ENCODE measurements around the gene PITX1. TPM values are rescaled to one million over a fixed set of nuclear protein-coding genes. Genes with fewer than 3 reads are reported as not detected.

PITX1 gene
- total RNA-seq, 2 donors from 2014 or later = 7.8 to 9.9 TPM

DNA sequence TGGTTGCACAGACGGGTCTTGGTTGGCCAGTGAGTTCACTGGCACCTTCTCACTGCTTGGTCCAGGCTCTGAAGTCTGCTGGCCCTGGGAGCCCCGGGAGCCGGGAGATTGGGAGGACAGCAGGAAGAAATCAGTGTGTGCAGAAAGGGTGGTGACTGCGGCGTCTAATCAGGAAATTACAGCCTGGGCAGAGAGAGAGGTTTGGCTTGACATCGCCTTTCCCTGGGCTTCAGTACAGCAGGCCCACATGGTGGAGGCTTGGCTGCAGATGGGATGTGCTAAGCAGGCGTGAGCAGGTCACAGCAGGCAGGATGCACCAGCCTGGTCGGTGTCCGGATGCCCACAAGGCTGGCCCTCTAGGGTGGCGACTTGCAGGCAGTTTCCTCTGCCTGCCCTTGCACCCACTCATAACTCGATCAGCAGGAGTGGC, 17.2 kb downstream of the PITX1 start:
- Histone ChIP-seq H3K27me3 (no peaks in the 10 kb centered on the region), H3K4me1 (no peaks in the 10 kb centered on the region), H3K27ac (no peak overlapping the region), H3K9ac (ENCODE audit: low read depth in 2 of 2, low read length in 2 of 2) (no peak overlapping the region), H3K4me3 (no peak overlapping the region), H3K36me3 (no peaks in the 10 kb centered on the region), H3K9me3 (no peaks in the 10 kb centered on the region)
- TF ChIP-seq CTCF (IDR thresholded peaks at IDR 0.05) = no peak
- peak; percentile 17 for DNase-seq
- intact Hi-C loops (cut with DNase I) = no loop called here

GRCh38 chr5:135015942-135016341, 18.1 kb downstream of the PITX1 start:
- no peaks in the 10 kb centered on the region for H3K27me3 ChIP-seq
- no peak overlapping the region for H3K9ac ChIP-seq (ENCODE audit: low read depth in 2 of 2, low read length in 2 of 2)
- H3K36me3 ChIP-seq = no peaks in the 10 kb centered on the region
- TF ChIP-seq CTCF (IDR thresholded peaks at IDR 0.05) = no peak
- H3K9me3 ChIP-seq = no peaks in the 10 kb centered on the region
- no peak overlapping the region for H3K27ac ChIP-seq
- intact Hi-C loops (cut with DNase I) = no loop called here
- no peaks in the 10 kb centered on the region for H3K4me1 ChIP-seq
- no peak overlapping the region for H3K4me3 ChIP-seq
- DNase-seq = peak; percentile 11

- intact Hi-C loops (cut with DNase I) = no loop called here
- no peak overlapping the region for H3K27ac ChIP-seq
- TF ChIP-seq CTCF (IDR thresholded peaks at IDR 0.05) = no peak
Measured at GRCh38 chr5:135013947-135014570, 20.0 kb downstream of the PITX1 start.

DNA sequence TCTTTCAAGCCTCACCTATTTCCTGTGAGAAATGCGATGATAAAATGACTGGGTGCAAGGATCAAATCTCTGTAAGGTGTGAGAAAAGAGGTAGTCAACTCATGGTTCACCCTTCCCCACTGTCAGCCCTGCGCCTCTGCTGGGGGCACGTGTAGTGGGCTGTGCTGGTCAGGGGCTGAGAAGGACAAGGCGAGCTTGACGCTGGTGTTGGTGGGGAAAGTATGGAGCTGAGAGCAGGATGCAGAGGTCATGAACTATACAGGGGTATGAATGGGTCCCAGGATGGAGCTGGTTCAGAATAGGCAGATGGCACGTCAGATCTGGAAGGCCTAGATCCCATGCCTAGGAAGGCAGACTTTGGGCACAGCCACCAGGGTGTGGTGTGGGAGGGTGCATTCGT, 20.6 kb downstream of the PITX1 start:
- no peak for DNase-seq
- Histone ChIP-seq H3K4me1 (no peaks in the 10 kb centered on the region), H3K9ac (ENCODE audit: low read depth in 2 of 2, low read length in 2 of 2) (no peak overlapping the region), H3K27ac (no peak overlapping the region), H3K9me3 (no peaks in the 10 kb centered on the region), H3K4me3 (no peak overlapping the region), H3K27me3 (no peaks in the 10 kb centered on the region), H3K36me3 (no peaks in the 10 kb centered on the region)
- intact Hi-C loops (cut with DNase I) = no loop called here
- TF ChIP-seq CTCF (IDR thresholded peaks at IDR 0.05) = no peak

More at GRCh38 chr5:135013947-135014570, 20.0 kb downstream of the PITX1 start:
- H3K36me3 ChIP-seq = no peaks in the 10 kb centered on the region
- peak; percentile 17 for DNase-seq
- H3K9ac ChIP-seq (ENCODE audit: low read depth in 2 of 2, low read length in 2 of 2) = no peak overlapping the region
- no peaks in the 10 kb centered on the region for H3K4me1 ChIP-seq
- H3K9me3 ChIP-seq = no peaks in the 10 kb centered on the region
- H3K4me3 ChIP-seq = no peak overlapping the region
- H3K27me3 ChIP-seq = no peaks in the 10 kb centered on the region

GRCh38 chr5:135012951-135013391, 21.1 kb downstream of the PITX1 start:
- Histone ChIP-seq H3K27me3 (no peaks in the 10 kb centered on the region), H3K9ac (ENCODE audit: low read depth in 2 of 2, low read length in 2 of 2) (no peak overlapping the region), H3K27ac (no peak overlapping the region), H3K36me3 (no peaks in the 10 kb centered on the region), H3K4me1 (no peaks in the 10 kb centered on the region), H3K4me3 (no peak overlapping the region), H3K9me3 (no peaks in the 10 kb centered on the region)
- no peak for DNase-seq
- TF ChIP-seq CTCF (IDR thresholded peaks at IDR 0.05) = no peak
- intact Hi-C loops (cut with DNase I) = no loop called here

All from colonic mucosa (tissue), 4 donors.